SK-N-MC (cell line): ENCODE measurements around the gene ZBTB17.

ENCODE experiments used
- DNase-seq: peaks from one replicate; pipeline ENCODE4 v3.0.0-alpha.2; 2011; ENCODE audit warnings: low read depth, low spot score
- H3K27ac ChIP-seq: fragments of 200-600 bp; sonication (generic); 2 replicates; pipeline ENCODE4 v1.5.1; 2016; ENCODE audit warnings: mixed run types
- H3K36me3 ChIP-seq: fragments of 200-600 bp; sonication (generic); 2 replicates; pipeline ENCODE4 v1.6.1; 2017; ENCODE audit warnings: antibody characterized with exemption, low read length, mixed read lengths; ENCODE audit not compliant: insufficient read depth
- H3K4me3 ChIP-seq: fragments of 200-600 bp; sonication (generic); 2 replicates; pipeline ENCODE4 v1.5.1; 2016
- H3K9ac ChIP-seq: fragments of 200-600 bp; sonication (generic); 2 replicates; pipeline ENCODE4 v1.8.0; 2017; ENCODE audit warnings: mixed run types, mixed read lengths; ENCODE audit not compliant: insufficient read length
- H3K9me3 ChIP-seq: fragments of 200-600 bp; sonication (generic); 2 replicates; pipeline ENCODE4 v1.6.1; 2017; ENCODE audit warnings: low read depth, mild to moderate bottlenecking, antibody characterized with exemption, low read length, moderate library complexity, mixed read lengths
- EZH2 ChIP-seq: fragments of 200-600 bp; sonication (generic); IDR thresholded peaks from one replicate; pipeline ENCODE4 v1.6.1; 2017; ENCODE audit warnings: antibody characterized with exemption
- FOXP2 ChIP-seq: optimal IDR thresholded peaks from 2 replicates; pipeline ENCODE3; 2011; ENCODE audit warnings: mild to moderate bottlenecking, moderate library complexity; ENCODE audit not compliant: insufficient read depth; ENCODE audit errors: extremely low read length, control extremely low read depth
- POLR2AphosphoS5 ChIP-seq: IDR thresholded peaks from 2 replicates; pipeline ENCODE4 v1.6.1; 2012; ENCODE audit warnings: mild to moderate bottlenecking, low read depth, low read length, borderline replicate concordance

ZBTB17 gene

DNA sequence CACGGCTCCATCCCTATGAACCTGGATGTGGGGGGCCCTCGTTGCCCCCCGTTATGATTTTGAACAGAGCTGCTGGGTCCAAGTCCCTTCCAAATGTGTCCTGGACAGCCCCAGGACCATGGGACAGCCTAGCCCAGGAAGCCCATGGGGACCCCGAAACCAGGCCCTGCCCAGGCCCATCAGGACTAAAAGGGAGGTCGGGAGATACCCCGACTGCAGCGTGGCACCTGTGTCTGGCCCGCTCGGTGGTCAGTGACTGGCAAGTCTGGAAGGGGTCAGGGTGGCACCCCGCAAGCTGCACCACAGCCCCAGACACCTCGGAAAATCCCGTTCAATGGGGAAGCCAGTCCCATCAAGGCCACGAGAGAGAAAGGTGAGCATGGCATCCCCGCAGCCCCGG is 17.8 kb upstream of the ZBTB17 start:
- H3K27ac ChIP-seq = no peak overlapping the region
- no peaks in the 10 kb centered on the region for H3K9me3 ChIP-seq
- H3K4me3 ChIP-seq = no peak overlapping the region
- no peak overlapping the region for H3K9ac ChIP-seq
- no peak for DNase-seq
- no peak for TF ChIP-seq FOXP2
- TF ChIP-seq POLR2AphosphoS5 = no peak
- TF ChIP-seq EZH2 = no peak
- H3K36me3 ChIP-seq = no peaks in the 10 kb centered on the region

DNA sequence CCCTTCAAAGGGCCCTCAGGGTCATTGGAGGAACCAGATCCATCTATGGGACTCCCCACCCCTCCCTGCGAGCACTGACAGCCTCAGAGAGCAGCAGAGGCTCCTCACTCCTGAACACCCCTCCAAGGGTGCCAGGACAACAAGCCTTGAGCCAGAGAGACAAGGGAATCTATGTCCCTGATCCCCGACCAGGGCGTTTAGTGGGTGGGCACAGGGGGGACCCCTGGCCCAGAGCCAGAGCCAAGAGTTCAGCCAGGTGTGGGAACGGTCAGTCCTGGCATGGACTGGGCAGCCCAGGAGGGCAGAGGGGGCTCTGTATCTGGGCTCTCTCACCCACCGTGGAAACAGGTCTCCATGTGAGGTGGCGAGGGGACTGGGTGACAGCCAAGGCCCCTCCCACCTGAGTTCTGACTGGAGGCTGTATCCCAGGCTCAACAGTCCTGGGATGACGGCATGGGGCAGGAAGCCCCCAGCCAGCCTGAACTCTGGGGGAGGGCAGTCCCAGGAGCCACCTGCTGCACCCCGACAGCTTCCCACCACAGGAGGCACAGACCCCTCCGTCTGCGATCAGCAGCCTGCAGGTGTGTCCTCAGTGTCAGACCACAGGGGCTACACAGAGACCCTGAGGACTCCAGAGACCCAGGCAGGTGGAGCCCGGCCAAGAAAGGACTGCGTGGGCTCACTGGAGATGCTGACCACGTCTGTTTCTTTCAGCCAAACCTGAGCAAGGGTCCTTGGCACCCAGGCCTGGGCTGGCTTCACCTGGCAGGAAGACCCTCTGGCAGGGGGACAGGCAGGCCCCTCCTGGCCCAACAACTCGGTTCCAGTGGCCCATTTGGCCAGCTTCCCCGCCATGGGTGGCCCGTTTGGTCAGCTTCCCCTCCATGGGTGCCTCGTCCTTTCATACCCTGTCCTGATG is 16.9 kb upstream of the ZBTB17 start:
- Histone ChIP-seq H3K36me3 (no peaks in the 10 kb centered on the region), H3K9ac (no peak overlapping the region), H3K4me3 (no peak overlapping the region), H3K27ac (no peak overlapping the region), H3K9me3 (no peaks in the 10 kb centered on the region)
- TF ChIP-seq EZH2 (no peak), POLR2AphosphoS5 (no peak), FOXP2 (no peak)
- DNase-seq = no peak

DNA sequence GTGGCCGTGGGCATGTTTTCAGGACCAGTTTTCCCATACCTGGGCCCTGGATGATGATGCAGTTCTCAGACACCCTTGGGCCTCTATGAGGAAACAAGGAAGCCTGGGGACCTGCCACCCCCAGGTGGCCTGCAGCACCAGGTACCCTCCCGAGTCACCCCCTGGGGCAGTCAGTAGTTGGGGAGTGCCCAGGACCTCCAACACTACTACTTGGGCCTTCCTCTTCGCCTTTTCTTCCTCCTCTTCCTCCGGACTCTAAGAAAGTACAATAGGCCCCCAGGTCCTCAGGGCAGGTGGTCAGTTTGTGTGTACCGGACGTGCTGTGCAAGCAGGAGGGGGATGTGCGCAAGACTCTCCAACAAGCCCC is 16.3 kb upstream of the ZBTB17 start:
- no peak for DNase-seq
- Histone ChIP-seq H3K9me3 (no peaks in the 10 kb centered on the region), H3K4me3 (no peak overlapping the region), H3K36me3 (no peaks in the 10 kb centered on the region), H3K9ac (no peak overlapping the region), H3K27ac (no peak overlapping the region)
- TF ChIP-seq EZH2 (no peak), POLR2AphosphoS5 (no peak), FOXP2 (no peak)

DNA sequence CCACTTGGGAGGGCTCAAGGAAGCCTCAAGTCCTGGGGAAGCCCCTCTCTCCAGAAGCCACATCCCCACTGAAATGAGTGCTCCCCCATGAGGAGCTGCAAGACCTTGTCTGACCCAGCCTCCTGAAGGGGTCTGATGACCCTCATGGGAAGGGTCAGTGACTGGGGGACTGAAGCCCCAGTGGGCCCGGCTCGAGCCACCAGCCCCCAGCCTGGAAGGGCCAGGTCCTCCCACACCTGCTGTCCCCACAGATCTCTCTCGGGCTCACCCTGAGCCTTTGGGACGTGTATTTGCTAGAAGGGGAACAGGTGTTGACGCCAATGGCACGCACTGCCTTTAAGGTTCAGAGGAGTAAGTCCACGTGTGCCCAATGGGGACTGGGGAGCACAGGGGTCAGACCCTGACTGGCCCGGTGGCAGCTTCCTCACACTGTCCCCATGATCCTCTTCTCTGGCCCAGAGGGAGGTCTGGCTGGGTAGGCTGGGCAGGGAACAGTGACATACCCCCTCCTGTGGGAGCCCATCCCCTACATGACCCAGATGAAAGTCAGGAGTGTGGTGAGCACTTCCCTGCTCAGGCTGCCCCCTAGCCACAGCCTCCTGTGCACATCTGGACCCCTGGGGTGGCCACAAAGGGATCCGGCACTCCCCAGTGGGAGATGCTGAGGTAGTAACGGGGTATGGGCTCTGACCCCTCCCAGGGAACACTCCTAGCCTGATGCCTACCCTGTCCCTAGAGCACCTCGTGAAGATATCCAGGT is 15.7 kb upstream of the ZBTB17 start:
- Histone ChIP-seq H3K36me3 (no peaks in the 10 kb centered on the region), H3K4me3 (no peak overlapping the region), H3K9me3 (no peaks in the 10 kb centered on the region), H3K27ac (no peak overlapping the region), H3K9ac (no peak overlapping the region)
- TF ChIP-seq FOXP2 (no peak), EZH2 (no peak), POLR2AphosphoS5 (no peak)
- no peak for DNase-seq

DNA sequence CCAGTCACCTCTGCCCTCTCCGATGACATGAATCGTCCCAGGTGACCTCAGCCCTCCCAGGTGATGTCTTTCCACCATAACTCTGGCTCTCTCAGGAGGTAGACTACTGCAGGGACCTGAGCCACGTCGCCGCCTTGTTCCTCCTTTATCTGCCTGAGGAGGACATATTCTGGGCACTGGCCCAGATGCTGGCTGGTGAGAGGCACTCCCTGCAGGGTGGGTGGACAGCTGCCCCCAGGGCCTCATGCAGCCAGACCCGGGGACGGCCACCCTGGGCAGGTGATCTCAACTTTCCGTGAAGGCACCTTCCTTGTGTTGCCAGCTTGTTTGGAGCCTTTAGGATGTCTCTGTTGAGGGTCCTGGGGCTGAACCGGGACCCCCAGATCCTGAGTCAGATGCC is 13.9 kb upstream of the ZBTB17 start:
- no peak for DNase-seq
- Histone ChIP-seq H3K9me3 (no peaks in the 10 kb centered on the region), H3K4me3 (no peak overlapping the region), H3K36me3 (no peaks in the 10 kb centered on the region), H3K27ac (no peak overlapping the region), H3K9ac (no peak overlapping the region)
- TF ChIP-seq POLR2AphosphoS5 (no peak), FOXP2 (no peak), EZH2 (no peak)

DNA sequence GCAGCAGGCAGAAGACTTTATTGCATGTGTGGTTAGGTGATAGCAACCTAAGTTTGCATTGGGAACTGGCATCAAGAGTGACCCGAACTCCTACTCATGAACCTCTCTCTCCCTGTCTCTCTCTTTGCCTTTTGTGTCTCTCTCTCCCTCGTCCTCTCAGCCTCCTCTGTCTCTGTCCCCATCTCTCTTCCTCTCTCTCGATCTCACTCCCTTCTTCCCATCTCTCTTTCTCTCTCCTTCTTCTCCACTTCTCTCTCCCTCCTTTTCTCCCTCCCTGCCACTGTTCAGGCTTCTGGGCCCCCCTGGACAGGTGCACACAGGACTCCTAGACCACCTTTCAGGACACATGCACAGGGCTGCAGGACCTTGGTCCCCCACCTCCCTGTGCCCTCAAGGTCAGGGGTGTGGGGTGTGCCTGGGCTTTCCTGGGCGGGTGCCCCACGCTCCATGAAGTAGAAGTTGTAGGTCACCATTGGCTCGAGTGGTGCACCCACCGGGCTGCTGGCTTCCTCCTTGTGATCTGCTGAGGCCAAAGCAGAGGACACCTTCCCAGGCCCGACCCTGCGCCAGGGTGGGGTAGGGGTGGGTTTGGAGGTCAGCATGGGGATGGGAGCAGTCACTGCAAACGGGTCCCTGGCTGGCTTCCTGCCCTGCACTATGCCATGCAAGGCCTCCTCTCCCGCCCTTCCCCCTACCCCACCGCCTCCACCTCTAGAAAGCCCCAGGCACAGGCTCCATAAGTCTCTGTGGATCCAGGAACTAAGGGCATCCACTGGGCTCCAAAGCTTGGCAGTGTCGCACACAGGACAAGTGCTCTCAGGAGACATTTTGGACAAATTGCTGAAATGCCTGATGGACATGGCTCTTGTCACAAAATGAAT is 13.2 kb upstream of the ZBTB17 start:
- no peak overlapping the region for H3K4me3 ChIP-seq
- no peak for DNase-seq
- H3K9me3 ChIP-seq = no peaks in the 10 kb centered on the region
- TF ChIP-seq FOXP2 (no peak), EZH2 (no peak), POLR2AphosphoS5 (no peak)
- no peak overlapping the region for H3K27ac ChIP-seq
- H3K9ac ChIP-seq = no peak overlapping the region
- no peaks in the 10 kb centered on the region for H3K36me3 ChIP-seq

DNA sequence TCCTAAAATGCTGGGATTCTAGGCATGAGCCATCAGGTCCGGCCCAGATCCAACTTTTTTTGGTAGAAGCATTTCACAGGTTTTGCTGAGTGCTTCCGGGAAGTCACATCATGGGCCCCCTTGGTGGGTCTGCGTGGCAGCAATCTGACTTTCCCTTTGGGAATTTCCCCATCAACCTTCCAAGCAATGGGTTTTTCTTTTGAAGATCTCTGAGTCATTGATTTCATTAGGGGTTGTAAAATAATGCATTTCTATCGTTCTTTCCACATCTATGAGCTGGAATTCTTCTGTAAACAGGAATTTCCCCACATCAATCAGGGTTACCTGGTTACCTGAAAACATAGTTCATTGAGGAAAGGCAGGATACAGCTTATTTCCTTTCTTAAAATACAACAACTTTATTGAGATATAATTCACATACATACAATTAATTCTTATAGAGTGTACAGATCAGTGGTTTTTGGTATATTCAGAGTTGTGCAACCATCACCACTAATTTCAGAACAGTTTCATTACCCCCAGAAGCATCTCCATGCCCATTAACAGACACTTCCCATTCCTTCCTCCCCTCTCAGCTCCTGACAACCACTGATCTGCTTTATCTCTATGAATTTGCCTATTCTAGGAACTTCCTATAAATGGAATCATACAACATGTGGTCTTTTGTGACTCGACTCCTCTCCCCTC is 9.9 kb upstream of the ZBTB17 start:
- no peak overlapping the region for H3K27ac ChIP-seq
- DNase-seq = no peak
- no peaks in the 10 kb centered on the region for H3K36me3 ChIP-seq
- H3K9me3 ChIP-seq = no peaks in the 10 kb centered on the region
- H3K9ac ChIP-seq = no peak overlapping the region
- H3K4me3 ChIP-seq = no peak overlapping the region
- no peak for TF ChIP-seq POLR2AphosphoS5
- no peak for TF ChIP-seq FOXP2
- TF ChIP-seq EZH2 = no peak
